Ecto neural progenitor cell (in vitro differentiated cells): ENCODE results near the gene KIF16B.
"Not testable (repeated sequence)": the region's sequence is repeated elsewhere in the genome, so short reads cannot be mapped to it uniquely, and the experiment has no call there.

Experiments
- DNase-seq: peaks from one replicate; pipeline ENCODE4 v3.0.0-alpha.2; 2018; ENCODE audit warnings: low spot score

The KIF16B gene

GRCh38 chr20:16589623-16590022 is 16.4 kb upstream of the KIF16B start:
- no peak for DNase-seq

GRCh38 chr20:16588241-16588640 is 15.0 kb upstream of the KIF16B start:
- no peak for DNase-seq

DNA sequence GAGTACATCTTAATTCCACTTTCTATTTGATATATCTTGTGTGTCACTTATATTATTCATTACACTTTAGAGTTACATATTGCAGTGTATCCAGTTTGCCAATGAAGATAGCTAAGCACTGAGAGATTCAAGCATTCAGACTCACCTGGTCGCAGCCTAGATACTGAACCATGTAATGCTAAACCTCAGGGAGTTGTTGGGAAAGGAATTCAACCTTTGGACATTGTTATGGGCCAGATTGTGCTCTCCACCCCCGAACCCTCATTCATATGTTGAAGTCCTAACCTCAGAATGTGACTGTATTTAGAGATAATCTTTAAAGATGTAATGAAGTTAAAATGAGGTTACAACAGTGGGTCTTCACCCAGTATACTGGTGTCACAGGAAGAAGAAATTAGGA is 13.8 kb upstream of the KIF16B start:
- DNase-seq: no peak

DNA sequence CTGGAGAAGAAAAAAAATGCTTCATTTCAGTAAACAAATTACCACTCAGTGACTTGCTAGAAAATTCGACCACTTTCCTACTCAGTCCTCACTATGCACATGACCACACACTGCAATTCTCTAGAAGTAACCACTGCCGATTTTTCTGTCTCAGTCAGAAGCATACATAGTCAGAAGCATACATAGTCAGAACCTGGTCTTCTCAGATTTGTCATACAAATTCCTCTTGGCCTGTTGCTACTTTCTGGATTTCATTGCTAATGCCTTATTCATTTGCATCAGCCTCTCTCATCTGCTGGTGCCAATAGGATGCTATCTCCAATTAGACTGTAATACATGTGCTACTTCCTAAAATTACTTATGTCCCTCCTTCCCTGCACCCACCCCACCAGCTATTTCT is 10.2 kb upstream of the KIF16B start:
- DNase-seq: no peak

DNA sequence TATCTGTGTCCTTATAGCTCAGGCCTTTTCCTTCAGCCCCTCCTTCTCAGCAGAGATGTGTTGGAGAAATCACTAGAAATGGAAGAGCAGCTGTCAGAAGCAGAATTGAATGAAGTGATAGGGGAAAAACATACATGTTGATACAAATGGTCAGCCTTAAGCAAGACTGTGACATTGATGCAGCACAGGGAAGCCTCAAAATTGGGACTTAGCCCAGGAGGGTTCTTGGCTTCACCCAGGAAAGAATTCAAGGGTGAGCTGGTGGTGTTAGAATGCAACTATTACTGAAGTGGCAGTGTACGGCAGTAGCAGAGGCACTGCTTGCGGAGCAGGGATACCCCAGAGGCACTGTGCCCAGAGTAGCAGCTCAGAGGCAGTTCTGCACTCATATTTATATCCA is 8.0 kb upstream of the KIF16B start:
- DNase-seq: no peak

DNA sequence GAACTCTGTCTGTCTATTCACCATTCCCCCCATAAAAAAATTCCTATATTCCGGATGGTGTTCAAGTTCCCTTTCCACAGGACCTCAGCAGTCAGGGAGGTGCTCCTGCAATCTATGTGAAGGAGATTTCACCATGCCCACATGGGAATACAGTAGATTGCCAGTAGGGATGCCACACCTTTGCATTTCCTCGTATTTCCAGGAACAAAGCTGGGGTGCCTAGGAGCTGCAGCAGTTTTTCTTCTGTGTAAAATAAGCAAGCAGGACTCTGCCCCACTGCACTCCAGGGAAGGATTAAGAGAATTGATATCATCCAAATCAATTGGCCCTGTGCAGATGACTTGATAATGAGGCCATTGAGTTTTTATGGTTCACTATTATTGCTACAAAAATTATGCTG is 7.4 kb upstream of the KIF16B start:
- no peak for DNase-seq

DNA sequence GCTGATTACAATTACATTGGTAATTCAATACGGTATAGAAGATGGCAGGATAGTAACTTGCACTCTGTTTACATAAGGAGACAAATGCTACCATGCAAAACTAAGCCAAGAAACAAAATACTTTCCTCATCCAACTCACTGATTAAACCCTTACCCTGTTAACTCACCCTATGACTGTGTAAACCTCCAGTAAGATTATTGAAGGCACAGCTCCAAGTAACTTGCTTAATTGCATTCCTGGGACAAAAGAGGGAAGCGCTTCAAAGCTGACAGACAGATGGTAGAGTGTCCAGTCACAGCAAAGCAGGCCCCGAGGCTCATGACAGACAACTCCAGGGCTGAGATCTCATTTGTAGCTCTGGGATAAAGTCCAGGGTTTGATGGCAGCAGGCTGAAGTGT is 6.9 kb upstream of the KIF16B start:
- DNase-seq: no peak

DNA sequence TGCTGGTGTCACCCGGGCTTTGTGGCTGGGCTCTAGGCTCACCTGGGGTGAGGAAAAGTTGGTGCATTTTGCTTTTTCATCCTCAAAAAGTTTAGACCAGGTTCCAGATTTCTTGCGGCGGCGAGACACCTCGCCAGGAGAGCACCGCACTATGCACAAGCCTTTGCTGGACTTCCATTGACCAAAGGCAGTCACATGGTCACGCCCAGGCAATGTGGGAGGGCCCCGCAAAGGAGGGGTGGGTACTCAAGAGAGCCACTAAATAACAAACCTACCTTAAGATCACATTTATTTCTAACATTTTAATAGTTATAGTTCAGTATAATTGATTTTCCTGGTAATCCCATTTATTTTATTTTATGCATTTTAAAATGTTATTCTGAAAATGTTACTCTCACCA is 3.0 kb upstream of the KIF16B start:
- no peak for DNase-seq

DNA sequence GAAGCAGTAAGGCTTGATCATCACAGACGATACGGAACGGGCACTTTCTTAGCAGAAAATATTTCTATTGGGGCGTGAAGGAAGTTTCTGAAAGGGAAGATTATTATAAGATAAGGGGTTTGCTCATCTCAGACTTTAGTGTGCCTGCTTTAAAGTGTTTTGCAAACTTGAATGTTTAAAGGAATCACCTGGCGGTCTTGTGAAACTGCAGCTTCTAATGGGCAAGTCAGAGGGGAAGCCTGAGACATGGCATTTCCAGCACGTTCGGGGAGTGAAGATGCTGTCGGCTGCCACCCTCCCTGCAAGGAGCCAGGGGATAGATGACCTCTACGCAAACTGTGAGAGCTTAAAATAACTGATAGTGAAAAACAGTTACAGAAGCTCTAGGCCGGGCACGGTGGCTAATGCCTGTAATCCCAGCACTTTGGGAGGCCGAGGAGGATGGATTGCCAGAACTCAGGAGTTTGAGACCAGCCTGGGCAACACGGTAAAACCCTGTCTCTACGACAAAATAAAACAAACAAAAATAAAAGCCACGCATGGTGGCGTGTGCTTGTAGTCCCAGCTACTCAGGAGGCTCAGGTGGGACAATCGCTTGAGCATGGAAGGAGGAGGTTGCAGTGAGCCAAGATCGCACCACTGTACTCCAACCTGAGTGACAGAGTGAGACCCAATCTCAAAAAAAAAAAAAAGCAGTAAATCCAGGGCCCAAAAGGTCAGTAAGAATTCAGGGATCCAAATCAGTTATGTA is 2.3 kb upstream of the KIF16B start:
- DNase-seq: no peak

DNA sequence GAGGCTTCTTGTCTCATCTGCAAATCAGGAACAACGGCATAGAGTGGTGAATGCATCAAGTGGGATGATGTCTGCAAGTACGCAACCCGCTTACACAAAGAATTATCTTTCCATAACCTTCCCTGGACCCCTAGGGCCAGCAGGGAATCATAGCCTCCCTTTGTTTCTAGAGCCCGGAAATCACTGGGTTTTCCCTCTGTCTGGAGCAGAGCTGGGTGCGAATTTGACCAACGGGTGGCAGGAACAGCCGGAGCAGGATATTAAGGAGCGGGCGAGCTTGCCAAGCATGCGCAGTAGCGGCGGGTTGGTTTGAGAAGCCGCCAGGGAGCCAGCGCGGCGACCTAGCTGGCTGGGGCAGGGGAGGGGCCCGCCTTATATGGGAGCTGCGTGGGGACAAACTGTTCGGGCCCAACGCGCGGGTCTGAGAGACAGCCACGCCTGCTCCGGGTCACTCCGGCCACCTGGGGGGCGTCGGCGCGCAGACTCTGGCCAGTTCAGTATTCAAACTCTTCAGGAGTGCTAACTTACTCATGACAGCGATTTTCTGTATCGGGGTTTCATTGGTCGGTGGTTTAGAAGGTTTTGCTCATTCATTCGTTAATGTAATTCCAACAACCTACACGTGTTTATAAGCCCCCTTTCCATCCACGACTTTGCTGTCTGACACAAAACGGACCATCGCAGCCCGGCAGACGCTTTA is 1.6 kb upstream of the KIF16B start:
- DNase-seq: peak; percentile 89

- no peak for DNase-seq
These were observed 1.9 kb downstream of the KIF16B start for GRCh38 chr20:16571333-16571732.

DNA sequence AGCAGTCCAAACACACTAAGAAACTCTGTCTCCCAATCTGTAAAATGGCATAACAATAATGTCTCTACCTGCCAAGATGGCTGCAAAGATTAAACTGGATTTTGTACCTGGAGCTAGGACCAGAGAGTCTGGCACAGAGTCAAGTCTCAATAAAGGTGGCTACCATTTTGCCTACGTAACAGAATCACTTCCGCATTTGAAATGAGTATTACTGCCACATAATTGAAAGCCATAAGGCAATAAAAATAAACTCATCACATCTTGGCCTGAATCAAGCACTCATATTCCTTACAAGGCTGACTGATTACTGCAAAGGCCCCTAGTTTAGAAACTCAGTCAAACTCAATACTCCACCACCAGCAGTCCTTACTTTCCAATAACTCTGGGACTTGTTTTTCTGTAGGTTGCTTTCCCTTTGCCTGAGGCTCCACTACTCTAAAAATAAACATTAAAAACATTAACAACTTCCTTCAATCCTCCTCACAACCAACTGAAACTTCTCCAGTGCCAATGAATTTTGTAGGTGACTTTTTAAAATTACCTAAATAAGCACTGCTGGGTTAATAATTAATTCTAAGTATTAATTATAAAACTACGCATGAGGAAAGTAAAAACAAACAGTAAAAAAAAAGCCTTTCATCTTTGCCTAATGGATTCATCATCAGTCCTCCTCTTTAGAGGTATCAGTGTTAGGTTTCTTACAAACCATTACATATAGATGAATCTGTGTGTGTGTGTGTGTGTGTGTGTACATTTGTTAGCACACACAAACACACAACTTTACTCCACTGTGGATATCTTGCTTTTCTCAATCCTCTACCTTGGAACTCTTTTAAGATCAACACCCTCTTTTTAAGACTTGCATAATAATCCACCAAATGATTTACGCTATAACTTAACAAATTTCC is 3.7 kb downstream of the KIF16B start:
- DNase-seq: no peak

- no peak for DNase-seq
These were observed 7.2 kb downstream of the KIF16B start for GRCh38 chr20:16566080-16566479.

GRCh38 chr20:16564079-16564478 is 9.2 kb downstream of the KIF16B start:
- DNase-seq: not testable (repeated sequence)

GRCh38 chr20:16563066-16563806 is 10.0 kb downstream of the KIF16B start:
- DNase-seq: no peak

DNA sequence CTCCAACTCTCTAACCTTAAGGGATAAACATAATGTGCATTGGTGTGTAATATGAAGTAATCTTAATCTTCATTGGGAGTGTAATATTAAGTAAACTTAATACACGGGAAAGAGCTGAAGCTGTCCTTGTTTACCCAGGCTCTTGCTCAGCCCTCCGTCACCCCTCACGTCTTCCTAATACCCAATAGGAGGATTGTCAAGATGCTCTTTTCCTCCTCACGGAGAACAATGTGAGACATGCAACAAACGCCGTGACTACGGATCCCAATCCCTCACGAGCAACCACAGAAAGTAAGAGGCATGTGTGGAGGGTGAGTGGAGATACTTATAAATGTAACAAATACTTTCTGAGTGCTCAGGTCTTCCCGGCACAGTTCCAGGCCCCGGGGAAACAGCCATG is 11.0 kb downstream of the KIF16B start:
- DNase-seq: no peak

- DNase-seq: no peak
These were observed 12.6 kb downstream of the KIF16B start for GRCh38 chr20:16560661-16561060.

- DNase-seq: no peak
These were observed 13.0 kb downstream of the KIF16B start for GRCh38 chr20:16560216-16560615.

DNA sequence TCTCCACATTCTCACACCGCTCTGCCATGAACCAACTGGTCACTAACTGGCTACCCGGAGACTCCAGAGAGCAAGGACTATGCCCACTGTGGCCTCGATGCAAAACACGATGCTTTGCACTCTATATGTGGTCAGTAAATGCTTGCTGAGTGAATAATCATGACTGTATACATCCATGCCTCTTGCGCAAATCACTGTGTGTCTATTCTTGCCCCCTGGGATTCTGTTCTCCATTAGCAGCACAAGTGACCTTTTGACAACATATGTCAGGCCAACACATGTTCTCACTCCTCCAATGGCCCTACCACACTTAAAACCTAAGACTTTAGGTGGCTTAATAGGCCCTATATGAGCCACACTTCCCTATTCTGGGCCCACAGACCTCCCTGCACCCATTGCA is 16.9 kb downstream of the KIF16B start:
- no peak for DNase-seq

- no peak for DNase-seq
These were observed 17.5 kb downstream of the KIF16B start for GRCh38 chr20:16555754-16556153.

- no peak for DNase-seq
These were observed 18.3 kb downstream of the KIF16B start for GRCh38 chr20:16554766-16555543.
